Sigmoid colon (tissue), 7 donors: ENCODE data around the gene PAK4. TPM values are rescaled to one million over a fixed set of nuclear protein-coding genes. Genes with fewer than 3 reads are reported as not detected.

Experiments used
- DNase-seq: peaks from one replicate; pipeline ENCODE4 v3.0.0-alpha.2; 2019
- H3K27ac ChIP-seq, 4 donors: fragments of 200-600 bp; sonication (generic); one replicate each; pipeline ENCODE4 v1.5.1; 2016 to 2019; ENCODE audit warnings: mild to moderate bottlenecking in 1 of 4
- H3K27me3 ChIP-seq, 3 donors: fragments of 200-600 bp; sonication (generic); one replicate each; pipeline ENCODE4 v1.5.1; 2019; ENCODE audit warnings: mild to moderate bottlenecking in 1 of 3
- H3K36me3 ChIP-seq, 4 donors: fragments of 200-600 bp; sonication (generic); one replicate each; pipeline ENCODE4 v1.5.1; 2016 to 2019
- H3K4me1 ChIP-seq, 4 donors: fragments of 200-600 bp; sonication (generic); one replicate each; pipeline ENCODE4 v1.5.1; 2017 to 2019
- H3K4me3 ChIP-seq, 4 donors: fragments of 200-600 bp; sonication (generic); one replicate each; pipeline ENCODE4 v1.5.1; 2017 to 2019; ENCODE audit warnings: mild to moderate bottlenecking in 2 of 4, moderate library complexity in 1 of 4
- H3K9me3 ChIP-seq, 4 donors: fragments of 200-600 bp in 3 of 4; sonication (generic) in 3 of 4; one replicate each; pipeline versions ENCODE4 v1.5.1 to v1.6.1; 2013 to 2019
- EP300 ChIP-seq, 4 donors: sonication (generic); formaldehyde crosslinking; IDR thresholded peaks; one replicate each; pipeline ENCODE4 v1.6.1; 2017; ENCODE audit warnings: antibody characterized with exemption in 4 of 4
- POLR2A ChIP-seq, 2 donors: fragments of 450-650 bp; IDR thresholded peaks; one replicate each; pipeline ENCODE4 v1.6.1; 2016; ENCODE audit warnings: antibody characterized with exemption in 2 of 2, mild to moderate bottlenecking in 2 of 2, moderate library complexity in 2 of 2
- POLR2AphosphoS5 ChIP-seq, 4 donors: sonication (generic); formaldehyde crosslinking; IDR thresholded peaks; one replicate each; pipeline ENCODE4 v1.6.1; 2017; ENCODE audit warnings: antibody characterized with exemption in 4 of 4
- WGBS, 2 donors: extraction: QIAGEN DNeasy Blood & Tissue Kit; methylation state at CpG; one replicate each; pipeline ENCODE4 v1.1.7; 2013; 5-methylcytosine and 5-hydroxymethylcytosine counted together
- intact Hi-C: fragments of 100-400 bp; cut with DNase I; formaldehyde crosslinking; loops from one replicate; pipeline ENCODE4 v1.15.1; 2023
- polyA plus RNA-seq, 3 donors: library from polyadenylated mRNA; stranded (reverse); fragments of 200-250 nt; gene quantifications; one replicate each; pipeline ENCODE4 v1.2.3, GENCODE V29; 2013
- total RNA-seq, 4 donors: library from RNA; depleted of rRNA; stranded (reverse); fragments of >200 nt; gene quantifications; one replicate each; pipeline ENCODE4 v1.1.0, GENCODE V29; 2016
- TF ChIP-seq, protein P1 (sequence below), 4 experiments: fragments of 450-650 bp in 3 of 4; fragments of 200-600 bp in 1 of 4; IDR thresholded peaks; one replicate each; pipeline ENCODE4 v1.5.1; 2016 to 2019; ENCODE audit warnings: antibody characterized with exemption in 4 of 4, mild to moderate bottlenecking in 3 of 4, moderate library complexity in 2 of 4
- donor health status: healthy with polysubstance abuse.
- donor health status: Bipolar disorder and iron deficiency.
- donor health status: healthy.

Gene PAK4
- total and polyA plus RNA-seq, 7 donors: 6.2 to 62.0 (median 27.1) TPM

DNA sequence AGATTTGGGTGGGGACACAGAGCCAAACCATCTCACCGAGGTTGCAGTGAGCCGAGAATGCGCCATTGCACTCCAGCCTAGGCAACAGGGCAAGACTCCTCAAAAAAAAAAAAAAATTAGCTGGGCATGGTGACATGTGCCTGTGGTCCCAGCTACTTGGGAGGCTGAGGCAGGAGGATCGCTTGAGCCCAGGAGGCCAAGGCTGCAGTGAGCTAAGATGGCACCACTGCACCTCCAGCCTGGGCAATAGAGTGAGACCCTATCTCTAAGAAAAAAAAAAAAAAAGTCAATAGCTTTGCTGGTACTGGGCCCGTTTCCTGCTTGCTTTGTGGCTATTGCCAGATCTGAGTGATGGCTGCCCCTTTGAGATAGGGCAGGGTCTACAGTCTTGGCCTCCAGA is 28.3 kb upstream of the PAK4 start:
- intact Hi-C loops: no loop called here
- Histone ChIP-seq H3K9me3 (no peaks in the 10 kb centered on the region), H3K4me3 (no peak overlapping the region), H3K36me3 (no peaks in the 10 kb centered on the region), H3K27me3 (peaks cover 6 to 62% (median 11%) of the 10 kb centered on the region in 3 donors), H3K27ac (no peak overlapping the region), H3K4me1 (no peaks in the 10 kb centered on the region)
- WGBS, 2 donors: 71 to 90% methylated on average over 5 of the region's 5 CpGs
- no peak for DNase-seq
- TF ChIP-seq POLR2AphosphoS5 (IDR thresholded peaks at IDR 0.05): no peak
- no peak for TF ChIP-seq POLR2A (IDR thresholded peaks at IDR 0.05)
- no peak for TF ChIP-seq EP300 (IDR thresholded peaks at IDR 0.05)
- TF ChIP-seq, protein P1, sequence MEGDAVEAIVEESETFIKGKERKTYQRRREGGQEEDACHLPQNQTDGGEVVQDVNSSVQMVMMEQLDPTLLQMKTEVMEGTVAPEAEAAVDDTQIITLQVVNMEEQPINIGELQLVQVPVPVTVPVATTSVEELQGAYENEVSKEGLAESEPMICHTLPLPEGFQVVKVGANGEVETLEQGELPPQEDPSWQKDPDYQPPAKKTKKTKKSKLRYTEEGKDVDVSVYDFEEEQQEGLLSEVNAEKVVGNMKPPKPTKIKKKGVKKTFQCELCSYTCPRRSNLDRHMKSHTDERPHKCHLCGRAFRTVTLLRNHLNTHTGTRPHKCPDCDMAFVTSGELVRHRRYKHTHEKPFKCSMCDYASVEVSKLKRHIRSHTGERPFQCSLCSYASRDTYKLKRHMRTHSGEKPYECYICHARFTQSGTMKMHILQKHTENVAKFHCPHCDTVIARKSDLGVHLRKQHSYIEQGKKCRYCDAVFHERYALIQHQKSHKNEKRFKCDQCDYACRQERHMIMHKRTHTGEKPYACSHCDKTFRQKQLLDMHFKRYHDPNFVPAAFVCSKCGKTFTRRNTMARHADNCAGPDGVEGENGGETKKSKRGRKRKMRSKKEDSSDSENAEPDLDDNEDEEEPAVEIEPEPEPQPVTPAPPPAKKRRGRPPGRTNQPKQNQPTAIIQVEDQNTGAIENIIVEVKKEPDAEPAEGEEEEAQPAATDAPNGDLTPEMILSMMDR (IDR thresholded peaks at IDR 0.05): no peak

DNA sequence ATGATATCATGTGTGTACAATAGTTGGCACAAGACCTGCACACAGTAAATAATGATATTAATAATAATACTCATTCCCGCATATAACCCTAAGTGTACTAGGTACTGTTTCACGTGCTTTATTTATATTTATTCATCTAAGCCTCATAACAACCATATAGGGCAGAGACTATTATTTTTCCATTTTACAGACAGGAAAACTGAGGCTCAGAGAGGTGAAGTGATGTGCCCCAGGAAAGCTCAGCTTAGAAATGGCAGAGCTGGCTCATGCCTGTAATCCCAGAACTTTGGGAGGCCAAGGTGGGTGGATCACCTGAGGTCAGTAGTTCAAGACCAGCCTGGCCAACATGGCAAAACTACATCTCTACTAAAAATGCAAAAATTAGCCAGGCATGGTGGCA is 27.9 kb upstream of the PAK4 start:
- H3K27ac ChIP-seq: no peak overlapping the region
- no peak overlapping the region for H3K4me3 ChIP-seq
- no peaks in the 10 kb centered on the region for H3K4me1 ChIP-seq
- intact Hi-C loops: no loop called here
- H3K27me3 ChIP-seq: peaks cover 6 to 61% (median 11%) of the 10 kb centered on the region in 3 donors
- DNase-seq: no peak
- TF ChIP-seq, protein P1 (IDR thresholded peaks at IDR 0.05): no peak
- TF ChIP-seq EP300 (IDR thresholded peaks at IDR 0.05): no peak
- no peak for TF ChIP-seq POLR2AphosphoS5 (IDR thresholded peaks at IDR 0.05)
- TF ChIP-seq POLR2A (IDR thresholded peaks at IDR 0.05): no peak
- H3K36me3 ChIP-seq: no peaks in the 10 kb centered on the region
- 76 to 78% methylated on average over 2 of the region's 2 CpGs for WGBS, 2 donors
- no peaks in the 10 kb centered on the region for H3K9me3 ChIP-seq

DNA sequence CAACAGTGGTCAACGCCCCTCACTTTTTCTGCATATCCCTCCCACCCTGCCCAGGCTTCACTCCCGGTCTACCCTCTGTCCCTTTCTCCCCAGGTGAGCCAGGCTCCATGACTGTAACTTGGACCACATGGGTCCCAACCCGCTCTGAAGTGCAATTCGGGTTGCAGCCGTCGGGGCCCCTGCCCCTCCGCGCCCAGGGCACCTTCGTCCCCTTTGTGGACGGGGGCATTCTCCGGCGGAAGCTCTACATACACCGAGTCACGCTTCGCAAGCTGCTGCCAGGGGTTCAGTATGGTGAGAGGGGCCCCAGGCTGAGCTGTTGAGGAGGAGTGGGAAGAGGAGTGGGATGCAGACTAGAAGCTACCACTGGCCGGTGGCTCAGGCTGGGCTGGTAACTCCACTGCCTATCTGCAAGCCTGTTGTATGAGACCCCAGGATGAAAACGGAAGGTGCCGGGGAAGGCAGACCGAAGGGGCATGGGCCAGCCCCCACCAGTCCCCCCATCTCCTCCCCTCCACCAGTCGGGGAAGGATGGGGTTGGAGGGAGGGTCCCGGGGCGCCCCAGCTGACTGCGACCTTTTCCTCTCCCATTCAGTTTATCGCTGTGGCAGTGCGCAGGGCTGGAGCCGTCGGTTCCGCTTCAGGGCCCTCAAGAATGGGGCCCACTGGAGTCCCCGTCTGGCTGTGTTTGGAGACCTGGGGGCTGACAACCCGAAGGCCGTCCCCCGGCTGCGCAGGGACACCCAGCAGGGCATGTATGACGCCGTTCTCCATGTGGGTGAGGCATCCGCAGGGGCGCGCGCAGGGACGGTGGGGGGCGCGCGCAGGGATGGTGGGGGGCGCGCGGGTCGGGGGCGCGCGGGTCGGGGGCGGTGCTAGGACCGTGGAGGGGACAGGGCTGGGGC is 27.0 kb upstream of the PAK4 start:
- intact Hi-C loops: no loop called here

DNA sequence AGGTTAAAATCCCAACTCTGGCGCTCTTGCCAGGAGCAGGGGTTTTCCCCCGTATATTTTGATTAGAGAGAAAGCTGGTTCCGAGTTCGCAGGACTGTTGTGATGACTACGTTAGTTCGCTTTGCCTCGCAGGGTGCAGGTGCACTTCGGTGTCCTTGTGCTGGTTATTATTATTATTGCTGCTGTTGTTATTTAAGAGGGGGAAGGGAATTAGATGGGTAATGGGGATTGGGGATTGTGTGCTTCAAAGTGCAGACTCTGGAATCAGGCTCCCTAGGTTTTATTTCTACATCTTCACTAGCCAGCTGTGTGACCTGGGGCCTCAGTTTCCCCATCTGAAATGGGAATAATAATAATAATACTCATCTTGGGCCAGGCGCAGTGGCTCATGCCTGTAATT is 26.2 kb upstream of the PAK4 start:
- 47 to 53% methylated on average over 9 of the region's 9 CpGs for WGBS, 2 donors
- no peaks in the 10 kb centered on the region for H3K4me1 ChIP-seq
- no peak for DNase-seq
- H3K4me3 ChIP-seq: no peak overlapping the region
- H3K9me3 ChIP-seq: no peaks in the 10 kb centered on the region
- intact Hi-C loops: no loop called here
- H3K27me3 ChIP-seq: peaks cover 4 to 45% (median 11%) of the 10 kb centered on the region in 3 donors
- no peak for TF ChIP-seq POLR2AphosphoS5 (IDR thresholded peaks at IDR 0.05)
- TF ChIP-seq, protein P1 (IDR thresholded peaks at IDR 0.05): no peak
- no peak for TF ChIP-seq EP300 (IDR thresholded peaks at IDR 0.05)
- no peak for TF ChIP-seq POLR2A (IDR thresholded peaks at IDR 0.05)
- no peak overlapping the region for H3K27ac ChIP-seq
- H3K36me3 ChIP-seq: no peaks in the 10 kb centered on the region

More for the DNA sequence above, 27.0 kb upstream of the PAK4 start:
- H3K27ac ChIP-seq: no peak overlapping the region
- H3K4me1 ChIP-seq: no peaks in the 10 kb centered on the region
- no peaks in the 10 kb centered on the region for H3K9me3 ChIP-seq
- peaks cover 6 to 52% (median 11%) of the 10 kb centered on the region in 3 donors for H3K27me3 ChIP-seq
- no peaks in the 10 kb centered on the region for H3K36me3 ChIP-seq
- H3K4me3 ChIP-seq: no peak overlapping the region
- TF ChIP-seq, protein P1 (IDR thresholded peaks at IDR 0.05): no peak
- TF ChIP-seq POLR2AphosphoS5 (IDR thresholded peaks at IDR 0.05) (no peak), POLR2A (IDR thresholded peaks at IDR 0.05) (no peak), EP300 (IDR thresholded peaks at IDR 0.05) (no peak)
- 20 to 34% methylated on average over 53 of the region's 53 CpGs for WGBS, 2 donors
- no peak for DNase-seq
